Thymus (tissue), 11 donors: ENCODE measurements around the gene GATAD2A. TPM values are rescaled to one million over a fixed set of nuclear protein-coding genes. Genes with fewer than 3 reads are reported as not detected.

ENCODE experiments used
- DNase-seq, 9 donors: peaks; one replicate each; pipeline ENCODE4 v3.0.0-alpha.2; 2013; ENCODE audit warnings: low spot score in 9 of 9, low read depth in 6 of 9, missing footprints in 1 of 9
- H3K27ac ChIP-seq, 2 donors: one replicate each; pipeline ENCODE4 v1.5.1; 2013; ENCODE audit warnings: control low read depth in 1 of 2, low read depth in 1 of 2, low read length in 1 of 2, mild to moderate bottlenecking in 1 of 2, moderate library complexity in 1 of 2
- H3K27me3 ChIP-seq, 2 donors: one replicate each; pipeline ENCODE4 v1.5.1; 2013; ENCODE audit warnings: low read length in 1 of 2; ENCODE audit not compliant: control insufficient read depth in 2 of 2, insufficient read depth in 1 of 2
- H3K36me3 ChIP-seq, 2 donors: one replicate each; pipeline ENCODE4 v1.5.1; 2013; ENCODE audit warnings: low read length in 1 of 2, mild to moderate bottlenecking in 1 of 2, moderate library complexity in 1 of 2; ENCODE audit not compliant: control insufficient read depth in 2 of 2, insufficient read depth in 2 of 2
- H3K4me1 ChIP-seq, 2 donors: one replicate each; pipeline ENCODE4 v1.5.1; 2013; ENCODE audit warnings: low read length in 2 of 2; ENCODE audit not compliant: control insufficient read depth in 2 of 2, insufficient read depth in 2 of 2
- H3K4me3 ChIP-seq, 2 donors: one replicate each; pipeline ENCODE4 v1.5.1; 2013; ENCODE audit warnings: low read length in 2 of 2, control low read depth in 1 of 2, mild to moderate bottlenecking in 1 of 2
- H3K9me3 ChIP-seq, 2 donors: one replicate each; pipeline ENCODE4 v1.5.1; 2013; ENCODE audit warnings: low read length in 1 of 2, mild to moderate bottlenecking in 1 of 2; ENCODE audit not compliant: control insufficient read depth in 2 of 2, insufficient read depth in 1 of 2
- WGBS: extraction: QIAGEN DNeasy Blood & Tissue Kit; methylation state at CpG from one replicate; pipeline ENCODE4 v1.1.7; 2013; 5-methylcytosine and 5-hydroxymethylcytosine counted together
- polyA plus RNA-seq: library from polyadenylated mRNA; stranded (reverse); fragments of 200-250 nt; gene quantifications from one replicate; pipeline ENCODE4 v1.2.3, GENCODE V29; 2013
- total RNA-seq: library from RNA; stranded (reverse); fragments of 120-200 nt; gene quantifications from one replicate; pipeline ENCODE4 v1.2.4, GENCODE V29; 2013
- donor health status: healthy.

GATAD2A gene
- total and polyA plus RNA-seq, 2 donors: 20.9 to 24.9 TPM

DNA sequence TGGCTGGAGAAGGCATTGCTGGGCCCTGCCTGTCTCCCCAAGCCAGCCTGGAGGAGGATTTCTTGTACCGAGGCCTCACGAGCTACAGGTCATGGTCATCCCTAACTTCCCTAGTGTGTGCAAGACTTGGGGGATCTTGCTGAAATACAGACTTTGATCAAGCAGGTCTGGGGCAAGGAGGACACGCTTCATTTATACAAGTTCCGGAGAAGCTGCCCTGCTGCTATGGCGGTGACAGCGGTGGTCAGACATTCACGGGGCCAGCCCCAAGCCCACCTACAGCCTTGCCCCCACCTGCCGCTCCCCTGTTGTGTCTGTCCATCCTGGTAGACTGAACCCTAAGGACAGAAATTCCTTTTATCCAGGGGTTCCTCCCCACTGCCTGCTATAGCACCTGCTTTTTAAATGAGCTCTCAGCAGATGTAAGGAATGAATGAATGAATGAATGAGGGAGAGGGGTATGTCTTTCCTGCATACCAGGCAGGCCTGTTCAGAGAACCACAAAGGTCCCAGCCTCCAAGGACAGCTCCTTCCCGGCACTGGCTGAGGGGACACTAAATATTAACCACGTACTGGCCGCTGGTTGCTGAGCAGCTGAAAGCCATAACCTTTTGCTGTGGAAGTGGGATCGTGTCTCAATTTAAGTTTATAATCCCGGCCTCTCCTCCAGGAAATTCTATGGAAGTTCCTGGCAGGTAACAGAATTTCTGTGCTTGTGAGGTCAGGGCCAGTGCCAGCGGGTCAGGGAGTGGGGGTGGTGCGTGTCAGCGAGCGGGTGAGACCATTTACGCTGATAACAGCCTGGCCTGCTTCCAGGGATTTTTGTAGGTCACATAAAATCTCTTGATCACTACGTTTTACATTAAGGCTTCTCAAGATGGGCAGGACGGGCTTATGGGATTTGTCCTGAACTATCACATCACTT lies 82.7 kb downstream of the GATAD2A start:
- 94% methylated on average over 20 of the region's 20 CpGs for WGBS
- no peak for DNase-seq
- Histone ChIP-seq H3K36me3 (peaks cover 39 to 55% of the 10 kb centered on the region in 2 donors), H3K27me3 (no peaks in the 10 kb centered on the region), H3K4me1 (peaks cover 27 to 62% of the 10 kb centered on the region in 2 donors), H3K27ac (peak overlapping the region; percentile 94 to 98), H3K9me3 (no peaks in the 10 kb centered on the region), H3K4me3 (no peak overlapping the region)

DNA sequence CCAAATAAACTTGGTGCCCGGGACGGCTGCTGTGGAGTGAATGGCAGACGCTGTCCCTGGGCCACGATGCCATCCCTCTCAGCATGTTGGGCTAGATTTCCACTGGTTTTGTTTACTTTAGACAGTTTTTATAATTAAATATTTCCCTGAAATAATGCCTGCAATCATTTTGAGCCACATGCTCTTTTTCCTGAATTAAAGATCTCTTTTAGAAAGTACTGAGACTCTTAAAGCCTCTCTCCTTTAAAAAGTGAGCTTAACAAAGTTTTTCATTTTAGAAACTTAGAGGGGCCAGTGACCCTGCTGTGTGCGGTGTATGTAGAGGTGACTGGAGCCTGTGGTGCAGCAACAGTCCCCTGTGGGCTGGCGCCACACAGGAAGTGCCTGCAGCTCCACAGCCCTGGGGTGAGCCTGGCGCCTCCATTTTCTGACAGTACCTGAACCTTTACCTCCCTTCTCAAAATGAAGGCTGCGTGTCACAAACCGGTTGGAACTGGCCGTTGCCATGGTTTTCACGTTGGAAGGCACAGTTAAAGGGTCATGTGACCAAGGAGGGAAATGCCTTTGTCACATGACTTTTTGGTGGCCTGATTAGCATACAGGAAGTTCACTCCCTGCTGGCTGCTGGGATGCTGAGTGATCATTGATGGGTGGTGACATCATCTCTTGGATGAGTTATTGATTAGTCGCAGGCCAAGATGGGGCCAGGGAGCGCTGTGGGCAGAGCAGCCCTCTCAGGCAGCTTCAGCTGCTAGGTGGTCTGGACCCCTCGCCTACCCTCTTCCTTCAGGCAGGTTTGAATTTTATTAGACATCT lies 83.6 kb downstream of the GATAD2A start:
- Histone ChIP-seq H3K27ac (peak overlapping the region; percentile 94 to 98), H3K27me3 (no peaks in the 10 kb centered on the region), H3K9me3 (no peaks in the 10 kb centered on the region), H3K4me3 (peak overlapping the region in 1 of 2 donors; percentile 22), H3K4me1 (peaks cover 27 to 59% of the 10 kb centered on the region in 2 donors), H3K36me3 (peaks cover 45 to 55% of the 10 kb centered on the region in 2 donors)
- peak; percentile 81 to 98 (median 94) for DNase-seq
- 46% methylated on average over 14 of the region's 14 CpGs for WGBS

DNA sequence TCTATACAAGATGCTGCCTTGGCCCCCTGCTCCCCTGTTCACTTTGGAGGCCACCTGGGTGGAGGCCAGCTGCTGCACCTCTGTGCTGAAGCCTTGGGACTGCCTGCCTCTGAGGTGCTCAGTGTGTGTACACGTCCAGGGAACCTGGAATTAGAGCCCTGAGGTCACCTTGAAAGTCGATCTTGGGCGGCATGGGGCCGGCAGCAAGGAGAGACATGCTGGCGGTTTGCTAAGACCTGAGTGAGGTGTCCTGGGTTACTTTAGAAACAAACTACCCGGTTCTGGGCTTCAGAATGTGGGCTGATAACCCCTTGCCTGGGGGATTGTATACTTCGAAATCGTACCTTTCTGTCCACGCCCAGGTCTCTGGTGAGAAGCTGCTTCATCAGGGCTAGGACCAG lies 84.3 kb downstream of the GATAD2A start:
- DNase-seq: no peak
- H3K36me3 ChIP-seq: peaks cover 52 to 61% of the 10 kb centered on the region in 2 donors
- peaks cover 27 to 56% of the 10 kb centered on the region in 2 donors for H3K4me1 ChIP-seq
- 93% methylated on average over 9 of the region's 9 CpGs for WGBS
- H3K27me3 ChIP-seq: no peaks in the 10 kb centered on the region
- H3K27ac ChIP-seq: peak overlapping the region; percentile 94 to 98
- H3K9me3 ChIP-seq: no peaks in the 10 kb centered on the region
- H3K4me3 ChIP-seq: no peak overlapping the region

DNA sequence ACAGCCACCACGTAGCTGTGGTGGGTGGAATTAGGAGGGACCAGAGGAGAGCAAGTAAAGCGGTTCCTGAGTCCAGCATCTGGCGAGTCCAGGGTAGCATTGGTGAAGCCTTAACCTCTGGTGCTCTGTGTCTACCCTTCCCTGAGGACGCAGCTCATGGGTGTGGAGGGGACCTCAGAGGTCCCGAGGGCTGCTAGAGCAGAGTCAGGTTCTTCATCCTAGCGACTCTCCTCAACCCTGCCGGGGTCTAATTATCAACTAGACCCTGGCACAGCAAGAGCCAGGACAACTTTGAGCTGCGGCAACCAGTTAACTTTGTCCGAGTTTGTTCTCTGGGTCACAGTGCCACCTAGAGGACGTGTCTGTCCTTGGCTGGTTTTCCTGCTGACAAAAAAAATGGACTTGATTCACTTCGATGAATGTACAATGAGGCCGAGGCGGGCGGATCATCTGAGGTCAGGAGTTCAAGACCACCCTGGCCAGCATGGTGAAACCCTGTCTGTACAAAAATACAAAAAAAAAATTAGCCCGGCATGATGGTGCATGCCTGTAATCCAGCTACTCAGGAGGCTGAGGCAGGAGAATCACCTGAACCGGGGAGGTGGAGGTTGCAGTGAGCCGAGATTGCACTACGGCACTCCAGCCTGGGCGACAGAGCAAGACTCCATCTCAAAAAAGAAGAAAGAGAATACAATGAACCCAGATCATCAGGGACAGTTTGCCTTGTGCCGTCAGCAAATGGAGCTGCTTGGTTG lies 84.9 kb downstream of the GATAD2A start:
- peak; percentile 62 to 92 (median 79) for DNase-seq
- no peaks in the 10 kb centered on the region for H3K9me3 ChIP-seq
- H3K27me3 ChIP-seq: no peaks in the 10 kb centered on the region
- WGBS: 48% methylated on average over 20 of the region's 20 CpGs
- H3K36me3 ChIP-seq: peaks cover 52 to 60% of the 10 kb centered on the region in 2 donors
- peak overlapping the region; percentile 94 to 98 for H3K27ac ChIP-seq
- H3K4me1 ChIP-seq: peaks cover 27 to 52% of the 10 kb centered on the region in 2 donors
- H3K4me3 ChIP-seq: no peak overlapping the region

DNA sequence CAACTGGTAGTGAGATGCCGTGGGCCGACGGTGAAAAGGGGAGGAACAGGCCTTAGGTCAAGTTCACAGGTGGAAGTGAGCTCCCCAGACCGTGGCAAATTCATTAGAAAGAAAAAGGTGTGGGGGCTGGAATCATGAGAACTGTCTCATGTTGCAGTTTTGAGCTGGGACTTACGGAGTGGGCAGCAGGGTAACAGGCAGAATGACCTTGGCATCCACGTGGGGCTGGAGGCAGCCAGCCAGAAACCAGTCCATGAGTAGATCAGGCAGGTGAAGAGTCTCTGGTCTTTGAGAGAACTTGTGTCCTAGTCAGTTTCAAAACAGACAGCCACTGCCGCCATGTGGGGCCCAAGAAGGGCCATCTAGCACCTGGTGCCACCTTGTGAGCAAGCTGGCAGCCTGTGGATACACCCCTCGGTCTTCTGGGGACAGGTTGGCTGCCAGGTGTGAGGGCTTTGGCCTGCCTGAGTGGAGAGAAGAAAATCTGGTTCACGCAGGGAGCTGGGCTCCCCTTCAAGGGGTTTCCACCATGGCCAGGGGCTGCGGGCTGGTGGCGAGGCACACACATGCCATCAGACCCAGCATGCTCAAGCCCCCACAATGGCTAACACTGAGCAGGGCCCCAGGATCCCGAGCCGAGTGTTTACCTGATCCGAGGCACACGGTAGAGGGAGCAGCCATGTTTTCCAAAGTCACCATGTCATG lies 86.0 kb downstream of the GATAD2A start:
- H3K27me3 ChIP-seq: no peaks in the 10 kb centered on the region
- no peak for DNase-seq
- no peak overlapping the region for H3K4me3 ChIP-seq
- WGBS: 98% methylated on average over 15 of the region's 15 CpGs
- peaks cover 27 to 41% of the 10 kb centered on the region in 2 donors for H3K4me1 ChIP-seq
- no peaks in the 10 kb centered on the region for H3K9me3 ChIP-seq
- peaks cover 55 to 62% of the 10 kb centered on the region in 2 donors for H3K36me3 ChIP-seq
- no peak overlapping the region for H3K27ac ChIP-seq

- Histone ChIP-seq H3K36me3 (peaks cover 59 to 65% of the 10 kb centered on the region in 2 donors), H3K27ac (no peak overlapping the region), H3K9me3 (no peaks in the 10 kb centered on the region), H3K4me3 (no peak overlapping the region), H3K27me3 (no peaks in the 10 kb centered on the region), H3K4me1 (peaks cover 27 to 34% of the 10 kb centered on the region in 2 donors)
- no peak for DNase-seq
- 98% methylated on average over 21 of the region's 21 CpGs for WGBS
These were observed 86.6 kb downstream of the GATAD2A start for GRCh38 chr19:19492026-19492610.

DNA sequence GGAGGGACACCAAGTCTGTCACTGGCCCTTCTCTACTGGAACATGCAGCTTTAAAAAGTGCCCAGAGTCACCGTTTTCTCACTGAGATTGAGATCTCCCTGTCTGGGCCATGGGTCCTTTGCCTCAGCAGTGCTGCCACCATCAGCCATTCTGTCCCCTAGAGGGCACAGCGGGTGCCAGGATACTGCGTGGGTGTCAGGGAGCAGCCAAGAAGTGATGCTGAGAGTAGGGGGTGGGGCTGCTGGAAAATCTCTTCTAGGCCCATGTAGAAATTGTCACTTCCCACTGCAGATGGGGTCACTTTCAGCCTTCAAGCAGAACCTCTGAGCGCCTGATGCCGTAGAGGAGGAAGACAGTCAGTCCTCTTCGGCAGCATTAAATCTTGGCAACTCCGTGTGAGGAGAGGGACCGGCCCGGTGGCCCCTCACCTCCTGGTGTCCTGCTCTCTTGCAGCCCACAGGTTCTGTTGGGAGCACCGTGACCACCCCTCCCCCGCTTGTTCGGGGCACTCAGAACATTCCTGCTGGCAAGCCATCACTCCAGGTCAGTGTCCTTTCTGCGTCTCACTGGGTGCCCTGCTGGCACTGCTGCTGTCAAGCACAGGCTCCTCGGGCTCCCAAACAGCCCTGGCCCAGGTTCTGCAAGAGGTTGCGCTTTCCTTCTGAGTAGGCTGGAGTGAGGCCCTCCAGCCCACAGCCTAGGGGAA lies 88.5 kb downstream of the GATAD2A start:
- 96% methylated on average over 15 of the region's 15 CpGs for WGBS
- peaks cover 76 to 78% of the 10 kb centered on the region in 2 donors for H3K36me3 ChIP-seq
- H3K9me3 ChIP-seq: no peaks in the 10 kb centered on the region
- H3K27me3 ChIP-seq: no peaks in the 10 kb centered on the region
- no peak overlapping the region for H3K27ac ChIP-seq
- no peak overlapping the region for H3K4me3 ChIP-seq
- H3K4me1 ChIP-seq: peaks cover 13 to 16% of the 10 kb centered on the region in 2 donors
- DNase-seq: no peak
